ENCODE measurements around the gene TDG.
"Not testable (repeated sequence)": the region's sequence is repeated elsewhere in the genome, so short reads cannot be mapped to it uniquely, and the experiment has no call there.

Gene TDG

DNA sequence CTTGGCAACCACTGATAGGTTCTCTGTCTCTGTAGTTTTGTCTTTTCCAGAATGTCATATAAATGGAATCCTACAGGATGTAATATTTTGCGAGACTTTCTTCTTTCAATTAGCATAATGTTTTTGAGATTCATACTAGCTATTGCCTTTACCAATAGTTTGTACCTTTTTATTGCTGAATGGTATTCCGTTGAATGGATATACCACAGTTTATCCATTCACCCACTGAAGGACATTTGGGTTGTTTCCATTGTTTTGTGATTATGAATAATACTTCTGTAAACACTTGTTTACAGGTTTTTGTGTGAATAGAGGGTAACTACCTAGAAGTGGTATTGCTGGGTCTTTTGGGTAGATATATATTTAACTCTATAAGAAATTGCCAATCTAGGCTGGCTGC lies 58.0 kb downstream of the TDG start:
- no peak for DNase-seq

DNA sequence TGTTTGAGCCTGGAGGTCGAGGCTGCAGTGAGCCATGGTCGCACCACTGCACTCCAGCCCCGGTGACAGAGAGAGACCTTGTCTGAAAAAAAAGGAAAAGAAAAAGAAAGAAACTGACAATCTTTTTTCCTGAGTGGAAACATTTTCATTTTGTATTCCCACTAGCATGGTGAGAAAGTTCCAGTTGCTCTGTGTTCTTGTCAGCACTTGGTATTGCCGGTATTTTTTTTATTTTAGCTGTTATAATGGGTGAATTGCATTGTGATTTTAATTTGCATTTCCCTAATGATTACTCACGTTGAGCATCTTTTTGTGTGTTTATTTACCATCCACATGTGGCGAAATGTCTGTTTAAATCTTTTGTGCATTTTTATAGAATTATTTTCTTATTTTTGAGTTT lies 58.7 kb downstream of the TDG start:
- no peak for DNase-seq

- DNase-seq, result no peak
Observed at GRCh38 chr12:104025771-104026170, 60.1 kb downstream of the TDG start.

DNA sequence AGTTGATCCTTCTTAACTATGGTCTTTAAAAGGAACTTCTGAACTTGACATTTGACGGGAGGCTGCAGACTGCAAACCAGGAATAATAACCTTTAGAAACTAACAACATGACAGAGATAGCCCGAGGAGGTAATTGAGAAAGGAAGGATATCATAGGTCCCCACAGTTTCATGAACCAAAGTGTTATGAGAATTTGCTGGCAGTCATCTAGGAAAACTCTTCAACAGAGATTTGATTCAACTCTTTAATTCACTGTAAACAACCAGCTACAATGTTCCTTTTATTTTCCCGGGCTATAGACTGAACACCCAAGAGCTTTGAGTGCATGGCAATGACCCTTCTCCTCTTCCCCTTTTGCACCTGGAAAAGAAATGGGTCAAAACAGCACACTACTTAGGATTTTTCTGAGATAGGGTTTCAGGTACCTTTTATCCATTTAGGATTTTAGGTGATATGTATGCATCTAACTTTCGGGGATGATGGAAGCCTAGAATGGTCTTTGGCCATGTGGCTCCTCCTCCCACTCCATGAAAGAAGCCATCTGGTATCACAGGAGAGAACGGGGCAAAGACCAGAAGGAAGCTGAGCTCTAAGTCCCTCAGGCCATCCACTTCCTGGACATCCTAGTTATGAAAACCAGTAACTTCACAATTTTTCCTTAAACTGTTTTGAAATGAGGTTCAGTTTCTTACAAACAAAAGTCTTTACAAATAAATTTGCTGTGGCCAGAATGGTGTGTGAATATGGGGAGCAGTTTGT lies 61.3 kb downstream of the TDG start:
- no peak for DNase-seq

DNA sequence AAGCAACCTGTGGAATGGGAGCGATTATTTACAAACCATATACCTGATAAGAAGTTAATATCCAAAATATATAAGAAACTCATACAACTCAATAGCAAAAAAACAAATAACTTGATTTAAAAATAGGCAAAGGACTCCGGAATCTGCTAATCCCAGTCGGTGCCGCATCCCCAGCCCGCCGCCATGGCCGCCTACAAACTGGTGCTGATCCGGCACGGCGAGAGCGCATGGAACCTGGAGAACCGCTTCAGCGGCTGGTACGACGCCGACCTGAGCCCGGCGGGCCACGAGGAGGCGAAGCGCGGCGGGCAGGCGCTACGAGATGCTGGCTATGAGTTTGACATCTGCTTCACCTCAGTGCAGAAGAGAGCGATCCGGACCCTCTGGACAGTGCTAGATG lies 64.9 kb downstream of the TDG start:
- not testable (repeated sequence) for DNase-seq

GRCh38 chr12:104036143-104036542 lies 70.5 kb downstream of the TDG start:
- DNase-seq, result not testable (repeated sequence)
